Esophagus muscularis mucosa (tissue), 4 donors: ENCODE results near the gene FAM193A.
"Not testable (repeated sequence)": the region's sequence is repeated elsewhere in the genome, so short reads cannot be mapped to it uniquely, and the experiment has no call there.

ENCODE experiments used
- EP300 ChIP-seq: sonication (generic); formaldehyde crosslinking; IDR thresholded peaks from one replicate; pipeline ENCODE4 v1.6.1; 2017; ENCODE audit warnings: antibody characterized with exemption
- POLR2A ChIP-seq: fragments of 450-650 bp; IDR thresholded peaks from one replicate; pipeline ENCODE4 v1.6.1; 2017; ENCODE audit warnings: antibody characterized with exemption, moderate library complexity, mild to moderate bottlenecking, low read depth
- POLR2AphosphoS5 ChIP-seq, 2 donors: sonication (generic); formaldehyde crosslinking; IDR thresholded peaks; one replicate each; pipeline ENCODE4 v1.6.1; 2017; ENCODE audit warnings: antibody characterized with exemption in 2 of 2
- TF ChIP-seq, protein P1 (sequence below), 3 experiments: fragments of 200-600 bp in 2 of 3; fragments of 450-650 bp in 1 of 3; sonication (generic) in 2 of 3; IDR thresholded peaks; one replicate each; pipeline ENCODE4 v1.5.1; 2017 to 2019; ENCODE audit warnings: antibody characterized with exemption in 3 of 3, mild to moderate bottlenecking in 2 of 3, moderate library complexity in 1 of 3

- not testable (repeated sequence) for TF ChIP-seq EP300; POLR2AphosphoS5 (IDR thresholded peaks at IDR 0.05); POLR2A
- TF ChIP-seq, protein P1, sequence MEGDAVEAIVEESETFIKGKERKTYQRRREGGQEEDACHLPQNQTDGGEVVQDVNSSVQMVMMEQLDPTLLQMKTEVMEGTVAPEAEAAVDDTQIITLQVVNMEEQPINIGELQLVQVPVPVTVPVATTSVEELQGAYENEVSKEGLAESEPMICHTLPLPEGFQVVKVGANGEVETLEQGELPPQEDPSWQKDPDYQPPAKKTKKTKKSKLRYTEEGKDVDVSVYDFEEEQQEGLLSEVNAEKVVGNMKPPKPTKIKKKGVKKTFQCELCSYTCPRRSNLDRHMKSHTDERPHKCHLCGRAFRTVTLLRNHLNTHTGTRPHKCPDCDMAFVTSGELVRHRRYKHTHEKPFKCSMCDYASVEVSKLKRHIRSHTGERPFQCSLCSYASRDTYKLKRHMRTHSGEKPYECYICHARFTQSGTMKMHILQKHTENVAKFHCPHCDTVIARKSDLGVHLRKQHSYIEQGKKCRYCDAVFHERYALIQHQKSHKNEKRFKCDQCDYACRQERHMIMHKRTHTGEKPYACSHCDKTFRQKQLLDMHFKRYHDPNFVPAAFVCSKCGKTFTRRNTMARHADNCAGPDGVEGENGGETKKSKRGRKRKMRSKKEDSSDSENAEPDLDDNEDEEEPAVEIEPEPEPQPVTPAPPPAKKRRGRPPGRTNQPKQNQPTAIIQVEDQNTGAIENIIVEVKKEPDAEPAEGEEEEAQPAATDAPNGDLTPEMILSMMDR (IDR thresholded peaks at IDR 0.05): not testable (repeated sequence)
Measured at GRCh38 chr4:2679762-2680161, 143.3 kb downstream of the FAM193A start.
